Endodermal cell (in vitro differentiated cells): ENCODE measurements around the gene FKRP. TPM values are rescaled to one million over a fixed set of nuclear protein-coding genes. Genes with fewer than 3 reads are reported as not detected.

Experiments used
- DNase-seq: peaks from one replicate; pipeline ENCODE4 v3.0.0-alpha.2; 2017
- H3K27ac ChIP-seq: 2 replicates; pipeline ENCODE4 v1.5.1; 2013; ENCODE audit warnings: mild to moderate bottlenecking, low read depth, low read length, moderate library complexity
- H3K27me3 ChIP-seq: 2 replicates; pipeline ENCODE4 v1.6.1; 2013; ENCODE audit warnings: mild to moderate bottlenecking, low read length, moderate library complexity; ENCODE audit not compliant: insufficient read depth, control insufficient read depth, poor library complexity, severe bottlenecking
- H3K36me3 ChIP-seq: 2 replicates; pipeline ENCODE4 v1.7.0; 2013; ENCODE audit warnings: mild to moderate bottlenecking, low read length, moderate library complexity; ENCODE audit not compliant: control insufficient read depth, insufficient read depth
- H3K4me1 ChIP-seq: one replicate; pipeline ENCODE4 v1.7.0; 2013; ENCODE audit warnings: low read length; ENCODE audit not compliant: control insufficient read depth, insufficient read depth
- H3K4me3 ChIP-seq: 2 replicates; pipeline ENCODE4 v1.5.1; 2013; ENCODE audit warnings: mild to moderate bottlenecking, low read length, moderate library complexity
- H3K9ac ChIP-seq: 2 replicates; pipeline ENCODE4 v1.6.1; 2013; ENCODE audit warnings: mild to moderate bottlenecking, low read length, moderate library complexity; ENCODE audit not compliant: poor library complexity, severe bottlenecking; ENCODE audit errors: extremely low read depth
- H3K9me3 ChIP-seq: 2 replicates; pipeline ENCODE4 v1.6.1; 2013; ENCODE audit warnings: mild to moderate bottlenecking, low read length, moderate library complexity; ENCODE audit not compliant: control insufficient read depth
- H3K27ac Mint-ChIP-seq: 2 replicates; pipeline ENCODE4 v1.8.0; 2020; ENCODE audit warnings: mixed read lengths
- H3K27me3 Mint-ChIP-seq: 2 replicates; pipeline ENCODE4 v1.8.0; 2021; ENCODE audit warnings: mild to moderate bottlenecking, mixed read lengths; ENCODE audit not compliant: insufficient read depth
- H3K36me3 Mint-ChIP-seq: 2 replicates; pipeline ENCODE4 v1.8.0; 2020; ENCODE audit warnings: low read depth, mixed read lengths
- H3K4me1 Mint-ChIP-seq: 2 replicates; pipeline ENCODE4 v1.8.0; 2020; ENCODE audit warnings: mixed read lengths
- H3K4me3 Mint-ChIP-seq: 2 replicates; pipeline ENCODE4 v1.8.0; 2020; ENCODE audit warnings: mild to moderate bottlenecking, moderate library complexity, mixed read lengths
- H3K9me3 Mint-ChIP-seq: 2 replicates; pipeline ENCODE4 v1.8.0; 2020; ENCODE audit warnings: mild to moderate bottlenecking, mixed read lengths
- WGBS, 2 experiments: methylation state at CpG; one replicate each; pipeline versions ENCODE4 v1.1.5 to v1.1.7; 2013; ENCODE audit warnings: missing lambda C conversion rate in 2 of 2, mixed read lengths in 1 of 2; ENCODE audit not compliant: insufficient coverage in 1 of 2, insufficient read length in 1 of 2; 5-methylcytosine and 5-hydroxymethylcytosine counted together
- total RNA-seq, 2 donors: library from RNA; stranded (reverse); fragmentation: NEBNext Ultra II Directional in 1 of 2; extraction: Animal tissue kit (Norgen Biotek cat#: 25700) in 1 of 2; gene quantifications; 2 replicates in 1 of 2; 3 replicates in 1 of 2; pipeline ENCODE4 v1.2.1, GENCODE V29; 2021
- TF ChIP-seq, protein P1 (sequence below): fragments of 200-600 bp; sonication (generic); conservative IDR thresholded peaks from 2 replicates; pipeline ENCODE4 v1.5.0; 2021; ENCODE audit warnings: antibody characterized with exemption, mild to moderate bottlenecking

The FKRP gene
- total RNA-seq, 2 donors from 2014 or later: 19.8 to 33.7 TPM

- TF ChIP-seq, protein P1, sequence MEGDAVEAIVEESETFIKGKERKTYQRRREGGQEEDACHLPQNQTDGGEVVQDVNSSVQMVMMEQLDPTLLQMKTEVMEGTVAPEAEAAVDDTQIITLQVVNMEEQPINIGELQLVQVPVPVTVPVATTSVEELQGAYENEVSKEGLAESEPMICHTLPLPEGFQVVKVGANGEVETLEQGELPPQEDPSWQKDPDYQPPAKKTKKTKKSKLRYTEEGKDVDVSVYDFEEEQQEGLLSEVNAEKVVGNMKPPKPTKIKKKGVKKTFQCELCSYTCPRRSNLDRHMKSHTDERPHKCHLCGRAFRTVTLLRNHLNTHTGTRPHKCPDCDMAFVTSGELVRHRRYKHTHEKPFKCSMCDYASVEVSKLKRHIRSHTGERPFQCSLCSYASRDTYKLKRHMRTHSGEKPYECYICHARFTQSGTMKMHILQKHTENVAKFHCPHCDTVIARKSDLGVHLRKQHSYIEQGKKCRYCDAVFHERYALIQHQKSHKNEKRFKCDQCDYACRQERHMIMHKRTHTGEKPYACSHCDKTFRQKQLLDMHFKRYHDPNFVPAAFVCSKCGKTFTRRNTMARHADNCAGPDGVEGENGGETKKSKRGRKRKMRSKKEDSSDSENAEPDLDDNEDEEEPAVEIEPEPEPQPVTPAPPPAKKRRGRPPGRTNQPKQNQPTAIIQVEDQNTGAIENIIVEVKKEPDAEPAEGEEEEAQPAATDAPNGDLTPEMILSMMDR: no peak
- H3K4me1 Mint-ChIP-seq: no peaks in the 10 kb centered on the region
- no peaks in the 10 kb centered on the region for H3K4me1 ChIP-seq
- peaks cover 63% of the 10 kb centered on the region for H3K36me3 Mint-ChIP-seq
- H3K9me3 ChIP-seq: no peaks in the 10 kb centered on the region
- 92 to 100% methylated on average over 1 to 11 of the region's 11 CpGs for WGBS, 2 experiments
- no peak overlapping the region for H3K4me3 ChIP-seq
- H3K36me3 ChIP-seq: peaks cover 76% of the 10 kb centered on the region
- H3K27ac ChIP-seq: no peak overlapping the region
- no peaks in the 10 kb centered on the region for H3K9me3 Mint-ChIP-seq
- no peaks in the 10 kb centered on the region for H3K27me3 ChIP-seq
- no peak for DNase-seq
- H3K27ac Mint-ChIP-seq: no peak overlapping the region
- no peak overlapping the region for H3K9ac ChIP-seq
- no peaks in the 10 kb centered on the region for H3K27me3 Mint-ChIP-seq
- no peak overlapping the region for H3K4me3 Mint-ChIP-seq
Measured at GRCh38 chr19:46727757-46728156, 18.1 kb upstream of the FKRP start.

DNA sequence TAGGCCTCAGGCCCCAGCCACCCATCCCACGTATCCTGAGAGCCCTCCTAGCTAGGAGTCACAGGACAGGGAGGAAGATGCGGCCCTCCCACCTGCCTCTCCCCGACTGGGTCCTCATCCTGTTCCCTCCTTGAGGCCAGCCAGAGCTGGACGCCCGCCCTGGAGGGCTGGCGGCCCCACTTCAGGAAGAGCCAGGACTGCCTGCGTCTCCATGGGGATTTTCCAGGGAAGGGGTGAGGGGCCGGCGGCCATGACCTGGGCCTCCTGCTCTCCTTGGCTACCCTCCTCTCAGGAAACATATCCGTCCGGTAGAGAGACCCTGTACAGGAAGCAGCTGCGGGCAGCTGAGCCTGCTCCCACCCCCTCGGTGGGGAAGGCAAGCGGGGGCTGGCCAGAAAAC is 17.6 kb upstream of the FKRP start:
- H3K4me3 ChIP-seq: no peak overlapping the region
- Mint-ChIP-seq H3K4me3 (no peak overlapping the region), H3K36me3 (peaks cover 66% of the 10 kb centered on the region), H3K9me3 (no peaks in the 10 kb centered on the region), H3K27me3 (no peaks in the 10 kb centered on the region), H3K27ac (peak overlapping the region; percentile 48), H3K4me1 (no peaks in the 10 kb centered on the region)
- H3K27me3 ChIP-seq: no peaks in the 10 kb centered on the region
- no peak overlapping the region for H3K27ac ChIP-seq
- TF ChIP-seq, protein P1: no peak
- no peaks in the 10 kb centered on the region for H3K4me1 ChIP-seq
- 88 to 95% methylated on average over 6 to 14 of the region's 14 CpGs for WGBS, 2 experiments
- no peak overlapping the region for H3K9ac ChIP-seq
- no peaks in the 10 kb centered on the region for H3K9me3 ChIP-seq
- peaks cover 76% of the 10 kb centered on the region for H3K36me3 ChIP-seq
- DNase-seq: no peak

GRCh38 chr19:46728693-46729339 is 17.0 kb upstream of the FKRP start:
- Mint-ChIP-seq H3K4me1 (no peaks in the 10 kb centered on the region), H3K27ac (peak overlapping the region; percentile 57), H3K27me3 (no peaks in the 10 kb centered on the region), H3K9me3 (no peaks in the 10 kb centered on the region), H3K4me3 (no peak overlapping the region), H3K36me3 (peaks cover 72% of the 10 kb centered on the region)
- no peaks in the 10 kb centered on the region for H3K9me3 ChIP-seq
- H3K4me3 ChIP-seq: no peak overlapping the region
- WGBS, 2 experiments: 59 to 71% methylated on average over 10 to 20 of the region's 20 CpGs
- no peaks in the 10 kb centered on the region for H3K4me1 ChIP-seq
- H3K9ac ChIP-seq: no peak overlapping the region
- TF ChIP-seq, protein P1: peak; percentile 96
- peaks cover 76% of the 10 kb centered on the region for H3K36me3 ChIP-seq
- DNase-seq: peak; percentile 93
- no peaks in the 10 kb centered on the region for H3K27me3 ChIP-seq
- no peak overlapping the region for H3K27ac ChIP-seq
